C4-2B (cell line): Measurements from ENCODE around the gene ZNF420.

ENCODE experiments used
- CTCF ChIP-seq: fragments of 450-650 bp; conservative IDR thresholded peaks from 2 replicates; pipeline ENCODE4 v1.5.1; 2017; ENCODE audit warnings: mild to moderate bottlenecking
- ZFX ChIP-seq: fragments of 450-650 bp; IDR thresholded peaks from 2 replicates; pipeline ENCODE4 v1.6.1; 2017

GRCh38 chr19:37128821-37129177, 50.6 kb downstream of the ZNF420 start:
- no peak for TF ChIP-seq CTCF
- TF ChIP-seq ZFX: no peak
